Measurements from ENCODE around the gene DDX17.
A peak's percentile ranks its signal among the peaks of the same experiment; 100 is the strongest.

Gene DDX17

GRCh38 chr22:38453066-38453672 is 52.9 kb downstream of the DDX17 start:
- Histone ChIP-seq H3K4me3 (no peak overlapping the region), H3K36me3 (no peaks in the 10 kb centered on the region), H3K4me1 (peaks cover 0 to 28% (median 23%) of the 10 kb centered on the region in 4 donors), H3K9me3 (no peaks in the 10 kb centered on the region), H3K27ac (no peak overlapping the region), H3K27me3 (peaks cover 7 to 95% of the 10 kb centered on the region in 2 donors)
- no peak for DNase-seq
- TF ChIP-seq, protein P1, sequence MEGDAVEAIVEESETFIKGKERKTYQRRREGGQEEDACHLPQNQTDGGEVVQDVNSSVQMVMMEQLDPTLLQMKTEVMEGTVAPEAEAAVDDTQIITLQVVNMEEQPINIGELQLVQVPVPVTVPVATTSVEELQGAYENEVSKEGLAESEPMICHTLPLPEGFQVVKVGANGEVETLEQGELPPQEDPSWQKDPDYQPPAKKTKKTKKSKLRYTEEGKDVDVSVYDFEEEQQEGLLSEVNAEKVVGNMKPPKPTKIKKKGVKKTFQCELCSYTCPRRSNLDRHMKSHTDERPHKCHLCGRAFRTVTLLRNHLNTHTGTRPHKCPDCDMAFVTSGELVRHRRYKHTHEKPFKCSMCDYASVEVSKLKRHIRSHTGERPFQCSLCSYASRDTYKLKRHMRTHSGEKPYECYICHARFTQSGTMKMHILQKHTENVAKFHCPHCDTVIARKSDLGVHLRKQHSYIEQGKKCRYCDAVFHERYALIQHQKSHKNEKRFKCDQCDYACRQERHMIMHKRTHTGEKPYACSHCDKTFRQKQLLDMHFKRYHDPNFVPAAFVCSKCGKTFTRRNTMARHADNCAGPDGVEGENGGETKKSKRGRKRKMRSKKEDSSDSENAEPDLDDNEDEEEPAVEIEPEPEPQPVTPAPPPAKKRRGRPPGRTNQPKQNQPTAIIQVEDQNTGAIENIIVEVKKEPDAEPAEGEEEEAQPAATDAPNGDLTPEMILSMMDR (IDR thresholded peaks at IDR 0.05): no peak
- intact Hi-C loops (cut with DNase I; ENCODE audit: low total_unique reads): no loop called here

- DNase-seq: peak in 1 of 2 donors; percentile 73
- Histone ChIP-seq H3K27ac (no peak overlapping the region), H3K27me3 (peaks cover 7 to 93% of the 10 kb centered on the region in 2 donors), H3K4me3 (no peak overlapping the region), H3K36me3 (no peaks in the 10 kb centered on the region), H3K4me1 (peaks cover 0 to 28% (median 23%) of the 10 kb centered on the region in 4 donors), H3K9me3 (no peaks in the 10 kb centered on the region)
- intact Hi-C loops (cut with DNase I; ENCODE audit: low total_unique reads): no loop called here
- TF ChIP-seq, protein P1 (IDR thresholded peaks at IDR 0.05): no peak
Observed at GRCh38 chr22:38452373-38453065, 53.6 kb downstream of the DDX17 start.

- Histone ChIP-seq H3K27me3 (peaks cover 7 to 93% of the 10 kb centered on the region in 2 donors), H3K27ac (no peak overlapping the region), H3K36me3 (no peaks in the 10 kb centered on the region), H3K4me1 (peaks cover 0 to 28% (median 23%) of the 10 kb centered on the region in 4 donors), H3K9me3 (no peaks in the 10 kb centered on the region), H3K4me3 (no peak overlapping the region)
- TF ChIP-seq, protein P1 (IDR thresholded peaks at IDR 0.05): no peak
- intact Hi-C loops (cut with DNase I; ENCODE audit: low total_unique reads): no loop called here
- DNase-seq: no peak
Observed at GRCh38 chr22:38451864-38452263, 54.2 kb downstream of the DDX17 start.

- intact Hi-C loops (cut with DNase I; ENCODE audit: low total_unique reads): no loop called here
- TF ChIP-seq, protein P1 (IDR thresholded peaks at IDR 0.05): no peak
- Histone ChIP-seq H3K4me1 (peaks cover 0 to 28% (median 23%) of the 10 kb centered on the region in 4 donors), H3K9me3 (no peaks in the 10 kb centered on the region), H3K36me3 (no peaks in the 10 kb centered on the region), H3K27me3 (peaks cover 7 to 93% of the 10 kb centered on the region in 2 donors), H3K4me3 (no peak overlapping the region), H3K27ac (no peak overlapping the region)
- no peak for DNase-seq
Observed at GRCh38 chr22:38451404-38451803, 54.7 kb downstream of the DDX17 start.

DNA sequence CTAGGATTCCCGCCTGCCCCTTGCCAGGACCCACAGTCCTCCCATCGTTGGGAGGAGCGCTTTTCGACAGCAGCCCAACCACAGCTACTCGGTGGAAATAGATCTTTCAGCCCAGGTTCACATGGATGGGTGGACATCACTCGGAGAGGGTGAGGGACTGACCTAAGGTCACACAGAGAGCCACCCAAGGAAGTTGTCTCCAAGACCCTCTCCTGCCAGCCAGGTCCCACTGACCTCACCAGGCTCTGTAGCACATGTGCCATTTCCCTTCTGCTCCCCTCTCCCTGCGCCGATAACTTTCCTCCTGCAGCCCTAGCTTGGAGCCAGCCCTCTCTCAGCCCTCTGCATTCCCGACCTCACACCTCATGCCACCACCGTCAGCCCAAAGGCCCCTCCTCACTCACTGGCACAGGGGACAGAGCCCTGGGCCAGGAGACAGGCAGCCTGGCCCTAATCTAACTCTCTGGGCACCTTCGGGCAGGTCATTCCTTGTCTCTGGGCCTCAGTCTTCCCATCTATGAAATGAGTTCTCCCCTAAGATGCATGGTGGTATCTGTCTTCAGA is 55.8 kb downstream of the DDX17 start:
- H3K36me3 ChIP-seq: no peaks in the 10 kb centered on the region
- no peak for DNase-seq
- TF ChIP-seq, protein P1 (IDR thresholded peaks at IDR 0.05): no peak
- H3K4me3 ChIP-seq: no peak overlapping the region
- H3K27ac ChIP-seq: no peak overlapping the region
- no peaks in the 10 kb centered on the region for H3K9me3 ChIP-seq
- peaks cover 0 to 20% (median 15%) of the 10 kb centered on the region in 4 donors for H3K4me1 ChIP-seq
- H3K27me3 ChIP-seq: peaks cover under 1 to 92% of the 10 kb centered on the region in 2 donors
- intact Hi-C loops (cut with DNase I; ENCODE audit: low total_unique reads): no loop called here

Data from tibial artery (tissue), 4 donors.